ENCODE data around the gene ASB13. TPM values are rescaled to one million over a fixed set of nuclear protein-coding genes. Genes with fewer than 3 reads are reported as not detected.
A peak's percentile ranks its signal among the peaks of the same experiment; 100 is the strongest.

ASB13 gene
- total and polyA plus RNA-seq, 2 of the 13 experiments (the other 11 are each of a cell fraction or from before 2014, with no cell fraction given) = 9.3 to 15.4 TPM

GRCh38 chr10:5668429-5668828 lies 2.0 kb upstream of the ASB13 start (continued):
- no peak for TF ChIP-seq HNF1A (IDR thresholded peaks at IDR 0.05; ENCODE audit: low read depth)
- no peak for TF ChIP-seq HNF1A (CRISPR knock-in tag; IDR thresholded peaks at IDR 0.05; ENCODE audit: borderline replicate concordance)
- TF ChIP-seq, protein P1, sequence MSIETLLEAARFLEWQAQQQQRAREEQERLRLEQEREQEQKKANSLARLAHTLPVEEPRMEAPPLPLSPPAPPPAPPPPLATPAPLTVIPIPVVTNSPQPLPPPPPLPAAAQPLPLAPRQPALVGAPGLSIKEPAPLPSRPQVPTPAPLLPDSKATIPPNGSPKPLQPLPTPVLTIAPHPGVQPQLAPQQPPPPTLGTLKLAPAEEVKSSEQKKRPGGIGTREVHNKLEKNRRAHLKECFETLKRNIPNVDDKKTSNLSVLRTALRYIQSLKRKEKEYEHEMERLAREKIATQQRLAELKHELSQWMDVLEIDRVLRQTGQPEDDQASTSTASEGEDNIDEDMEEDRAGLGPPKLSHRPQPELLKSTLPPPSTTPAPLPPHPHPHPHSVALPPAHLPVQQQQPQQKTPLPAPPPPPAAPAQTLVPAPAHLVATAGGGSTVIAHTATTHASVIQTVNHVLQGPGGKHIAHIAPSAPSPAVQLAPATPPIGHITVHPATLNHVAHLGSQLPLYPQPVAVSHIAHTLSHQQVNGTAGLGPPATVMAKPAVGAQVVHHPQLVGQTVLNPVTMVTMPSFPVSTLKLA (IDR thresholded peaks at IDR 0.05) = no peak
- no peak for TF ChIP-seq ZBTB8A (CRISPR knock-in tag; IDR thresholded peaks at IDR 0.05; ENCODE audit: borderline replicate concordance, low read depth)
- TF ChIP-seq, protein P2, sequence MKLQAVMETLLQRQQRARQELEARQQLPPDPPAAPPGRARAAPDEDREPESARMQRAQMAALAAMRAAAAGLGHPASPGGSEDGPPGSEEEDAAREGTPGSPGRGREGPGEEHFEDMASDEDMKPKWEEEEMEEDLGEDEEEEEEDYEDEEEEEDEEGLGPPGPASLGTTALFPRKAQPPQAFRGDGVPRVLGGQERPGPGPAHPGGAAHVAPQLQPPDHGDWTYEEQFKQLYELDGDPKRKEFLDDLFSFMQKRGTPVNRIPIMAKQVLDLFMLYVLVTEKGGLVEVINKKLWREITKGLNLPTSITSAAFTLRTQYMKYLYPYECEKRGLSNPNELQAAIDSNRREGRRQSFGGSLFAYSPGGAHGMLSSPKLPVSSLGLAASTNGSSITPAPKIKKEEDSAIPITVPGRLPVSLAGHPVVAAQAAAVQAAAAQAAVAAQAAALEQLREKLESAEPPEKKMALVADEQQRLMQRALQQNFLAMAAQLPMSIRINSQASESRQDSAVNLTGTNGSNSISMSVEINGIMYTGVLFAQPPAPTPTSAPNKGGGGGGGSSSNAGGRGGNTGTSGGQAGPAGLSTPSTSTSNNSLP (IDR thresholded peaks at IDR 0.05; ENCODE audit: low read depth, low read length) = 0 out of 2 replicates have a peak, but pooled peaks have one; percentile 53
- TF ChIP-seq SRF (IDR thresholded peaks at IDR 0.05; ENCODE audit: low read depth, low read length) = no peak
- no peak for TF ChIP-seq ELF3 (CRISPR knock-in tag; IDR thresholded peaks at IDR 0.05)
- TF ChIP-seq FOSL2 (CRISPR knock-in tag; IDR thresholded peaks at IDR 0.05) = peak; percentile 65
- TF ChIP-seq YEATS2 (CRISPR knock-in tag; IDR thresholded peaks at IDR 0.05; ENCODE audit: borderline replicate concordance) = no peak
- no peak for TF ChIP-seq ZNF580 (CRISPR knock-in tag; IDR thresholded peaks at IDR 0.05; ENCODE audit: borderline replicate concordance, low read depth)
- TF ChIP-seq KDM2A (CRISPR knock-in tag; IDR thresholded peaks at IDR 0.05; ENCODE audit: borderline replicate concordance, low read depth) = no peak
- no peak for TF ChIP-seq ZSCAN22 (CRISPR knock-in tag; IDR thresholded peaks at IDR 0.05)
- peak; percentile 8; the same call in 1 of the 2 replicates for TF ChIP-seq SOX5 (CRISPR knock-in tag; IDR thresholded peaks at IDR 0.05; ENCODE audit: borderline replicate concordance)
- TF ChIP-seq ZNF737 (CRISPR knock-in tag; IDR thresholded peaks at IDR 0.05; ENCODE audit: borderline replicate concordance) = no peak
- TF ChIP-seq MXI1 (IDR thresholded peaks at IDR 0.05; ENCODE audit: borderline replicate concordance, low read depth, low read length) = peak; percentile 17; the same call in 1 of the 3 replicates
- TF ChIP-seq PAWR (CRISPR knock-in tag; IDR thresholded peaks at IDR 0.05; ENCODE audit: borderline replicate concordance) = no peak
- TF ChIP-seq ZNF598 (CRISPR knock-in tag; IDR thresholded peaks at IDR 0.05; ENCODE audit: borderline replicate concordance) = no peak
- TF ChIP-seq ETV5 (CRISPR knock-in tag; IDR thresholded peaks at IDR 0.05; ENCODE audit: borderline replicate concordance) = no peak
- no peak for TF ChIP-seq HMGA1 (CRISPR knock-in tag; conservative IDR thresholded peaks at IDR 0.05)
- TF ChIP-seq, protein P3, sequence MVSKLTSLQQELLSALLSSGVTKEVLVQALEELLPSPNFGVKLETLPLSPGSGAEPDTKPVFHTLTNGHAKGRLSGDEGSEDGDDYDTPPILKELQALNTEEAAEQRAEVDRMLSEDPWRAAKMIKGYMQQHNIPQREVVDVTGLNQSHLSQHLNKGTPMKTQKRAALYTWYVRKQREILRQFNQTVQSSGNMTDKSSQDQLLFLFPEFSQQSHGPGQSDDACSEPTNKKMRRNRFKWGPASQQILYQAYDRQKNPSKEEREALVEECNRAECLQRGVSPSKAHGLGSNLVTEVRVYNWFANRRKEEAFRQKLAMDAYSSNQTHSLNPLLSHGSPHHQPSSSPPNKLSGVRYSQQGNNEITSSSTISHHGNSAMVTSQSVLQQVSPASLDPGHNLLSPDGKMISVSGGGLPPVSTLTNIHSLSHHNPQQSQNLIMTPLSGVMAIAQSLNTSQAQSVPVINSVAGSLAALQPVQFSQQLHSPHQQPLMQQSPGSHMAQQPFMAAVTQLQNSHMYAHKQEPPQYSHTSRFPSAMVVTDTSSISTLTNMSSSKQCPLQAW (CRISPR knock-in tag; IDR thresholded peaks at IDR 0.05) = no peak
- TF ChIP-seq FOXA3 (CRISPR knock-in tag; IDR thresholded peaks at IDR 0.05) = peak; percentile 73
- no peak for TF ChIP-seq ZNF607 (CRISPR knock-in tag; IDR thresholded peaks at IDR 0.05; ENCODE audit: borderline replicate concordance)
- 0 out of 2 replicates have a peak, but pooled peaks have one; percentile 15 for TF ChIP-seq GATAD2A (CRISPR knock-in tag; IDR thresholded peaks at IDR 0.05)
